Kidney (tissue), 14 donors: ENCODE results near the gene ATP5PO. TPM values are rescaled to one million over a fixed set of nuclear protein-coding genes. Genes with fewer than 3 reads are reported as not detected.

Experiments
- DNase-seq, 5 donors: peaks; one replicate each; pipeline ENCODE4 v3.0.0-alpha.2; 2013 to 2020
- FAIRE-seq: peaks from 2 replicates; lab custom pipeline; 2012; peaks lifted over from hg19 to GRCh38; lab: Jason Lieb, UNC
- H3K27ac ChIP-seq, 2 donors: one replicate each; pipeline ENCODE4 v1.7.0; 2013; ENCODE audit warnings: low read depth in 2 of 2, low read length in 2 of 2, inconsistent platforms in 1 of 2
- H3K27me3 ChIP-seq: one replicate; pipeline ENCODE4 v1.7.1; 2013; ENCODE audit warnings: low read length, inconsistent platforms; ENCODE audit not compliant: control insufficient read depth, insufficient read depth
- H3K36me3 ChIP-seq, 3 donors: one replicate each; pipeline versions ENCODE4 v1.7.0 to v1.7.1; 2013; ENCODE audit warnings: low read length in 3 of 3, control low read depth in 1 of 3, inconsistent platforms in 1 of 3; ENCODE audit not compliant: insufficient read depth in 3 of 3, control insufficient read depth in 2 of 3
- H3K4me1 ChIP-seq, 3 donors: one replicate each; pipeline versions ENCODE4 v1.7.0 to v1.7.1; 2013; ENCODE audit warnings: low read length in 3 of 3, inconsistent platforms in 1 of 3, low read depth in 1 of 3; ENCODE audit not compliant: control insufficient read depth in 2 of 3, insufficient read depth in 2 of 3
- H3K4me3 ChIP-seq, 3 donors: one replicate each; pipeline versions ENCODE4 v1.7.0 to v1.8.1; 2013; ENCODE audit warnings: low read length in 3 of 3, control low read depth in 1 of 3, inconsistent platforms in 1 of 3
- H3K9ac ChIP-seq, 3 donors: one replicate each; pipeline versions ENCODE4 v1.7.0 to v1.7.1; 2013; ENCODE audit warnings: low read length in 3 of 3, control low read depth in 1 of 3, inconsistent platforms in 1 of 3
- H3K9me3 ChIP-seq, 3 donors: one replicate each; pipeline versions ENCODE4 v1.7.0 to v1.7.1; 2013; ENCODE audit warnings: low read length in 3 of 3, control low read depth in 1 of 3, inconsistent platforms in 1 of 3; ENCODE audit not compliant: control insufficient read depth in 2 of 3, insufficient read depth in 1 of 3
- intact Hi-C: fragments of 100-400 bp; cut with DNase I; formaldehyde crosslinking; loops from one replicate; pipeline ENCODE4 v1.11.1; 2022
- polyA plus RNA-seq: library from polyadenylated mRNA; stranded (reverse); fragments of 350-450 nt; fragmentation: Illumina TruSeq; extraction: RNeasy Lipid Tissue Mini Kit (QIAGEN cat#74804); gene quantifications from one replicate; pipeline ENCODE4 v1.2.3, GENCODE V29; 2014; ENCODE audit warnings: low read depth, low replicate concordance; ENCODE audit not compliant: insufficient read depth
- total RNA-seq: library from RNA; stranded (reverse); fragmentation: NEBNext Ultra II Directional; extraction: Animal tissue kit (Norgen Biotek cat#: 25700); gene quantifications from one replicate; pipeline ENCODE4 v1.2.1, GENCODE V29; 2021
- TF ChIP-seq, protein P1 (sequence below): IDR thresholded peaks from 3 replicates; pipeline ENCODE4 v1.5.1; 2012; ENCODE audit warnings: mild to moderate bottlenecking, moderate library complexity, borderline replicate concordance; ENCODE audit not compliant: insufficient read depth; ENCODE audit errors: extremely low read depth
- donor health status: control.
- donor health status: control.
- donor health status: control.
- donor health status: control.
- donor health status: control.
- donor health status: DM: yes; HTN: yes; CAD: no.
- donor health status: Normal renal cell carcinoma (clear cell type).

The ATP5PO gene
- total and polyA plus RNA-seq, 2 donors from 2014 or later, result 165 to 693 TPM

GRCh38 chr21:33940164-33940880, 24.7 kb upstream of the ATP5PO start:
- Histone ChIP-seq H3K4me3 (no peak overlapping the region), H3K9me3 (no peaks in the 10 kb centered on the region), H3K27ac (no peak overlapping the region), H3K9ac (no peak overlapping the region), H3K27me3 (no peaks in the 10 kb centered on the region), H3K36me3 (no peaks in the 10 kb centered on the region), H3K4me1 (peaks cover 0 to 3% (median 0%) of the 10 kb centered on the region in 3 donors)
- TF ChIP-seq, protein P1, sequence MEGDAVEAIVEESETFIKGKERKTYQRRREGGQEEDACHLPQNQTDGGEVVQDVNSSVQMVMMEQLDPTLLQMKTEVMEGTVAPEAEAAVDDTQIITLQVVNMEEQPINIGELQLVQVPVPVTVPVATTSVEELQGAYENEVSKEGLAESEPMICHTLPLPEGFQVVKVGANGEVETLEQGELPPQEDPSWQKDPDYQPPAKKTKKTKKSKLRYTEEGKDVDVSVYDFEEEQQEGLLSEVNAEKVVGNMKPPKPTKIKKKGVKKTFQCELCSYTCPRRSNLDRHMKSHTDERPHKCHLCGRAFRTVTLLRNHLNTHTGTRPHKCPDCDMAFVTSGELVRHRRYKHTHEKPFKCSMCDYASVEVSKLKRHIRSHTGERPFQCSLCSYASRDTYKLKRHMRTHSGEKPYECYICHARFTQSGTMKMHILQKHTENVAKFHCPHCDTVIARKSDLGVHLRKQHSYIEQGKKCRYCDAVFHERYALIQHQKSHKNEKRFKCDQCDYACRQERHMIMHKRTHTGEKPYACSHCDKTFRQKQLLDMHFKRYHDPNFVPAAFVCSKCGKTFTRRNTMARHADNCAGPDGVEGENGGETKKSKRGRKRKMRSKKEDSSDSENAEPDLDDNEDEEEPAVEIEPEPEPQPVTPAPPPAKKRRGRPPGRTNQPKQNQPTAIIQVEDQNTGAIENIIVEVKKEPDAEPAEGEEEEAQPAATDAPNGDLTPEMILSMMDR, result no peak
- DNase-seq, result no peak
- intact Hi-C loops, result no loop called here
- no peak for FAIRE-seq

DNA sequence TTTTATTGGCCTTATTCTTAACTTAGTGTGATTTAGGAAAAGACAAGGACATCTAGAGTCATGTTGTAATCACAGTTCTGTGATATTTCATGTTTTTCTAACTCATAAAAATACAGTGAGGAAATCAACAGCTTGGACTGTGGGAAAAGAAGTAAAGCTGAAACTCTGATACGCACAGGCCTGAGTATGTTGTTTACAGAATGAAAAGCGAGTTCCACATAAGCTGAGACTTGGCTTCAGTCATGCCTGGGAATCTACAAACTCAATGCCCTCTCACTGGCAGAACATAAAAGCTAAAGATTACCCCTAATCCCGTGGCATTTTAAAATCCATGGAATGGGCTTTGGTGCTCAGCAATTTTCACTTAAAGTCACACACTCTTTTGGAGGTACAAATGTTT, 23.6 kb upstream of the ATP5PO start:
- intact Hi-C loops, result no loop called here
- FAIRE-seq (no peak), DNase-seq (peak in 2 of 5 donors; percentile 12 to 53)
- Histone ChIP-seq H3K27ac (peak overlapping the region; percentile 34 to 65), H3K36me3 (no peaks in the 10 kb centered on the region), H3K4me3 (no peak overlapping the region), H3K27me3 (no peaks in the 10 kb centered on the region), H3K9ac (no peak overlapping the region), H3K9me3 (no peaks in the 10 kb centered on the region), H3K4me1 (peaks cover 0 to 3% (median 0%) of the 10 kb centered on the region in 3 donors)
- TF ChIP-seq, protein P1, result no peak

DNA sequence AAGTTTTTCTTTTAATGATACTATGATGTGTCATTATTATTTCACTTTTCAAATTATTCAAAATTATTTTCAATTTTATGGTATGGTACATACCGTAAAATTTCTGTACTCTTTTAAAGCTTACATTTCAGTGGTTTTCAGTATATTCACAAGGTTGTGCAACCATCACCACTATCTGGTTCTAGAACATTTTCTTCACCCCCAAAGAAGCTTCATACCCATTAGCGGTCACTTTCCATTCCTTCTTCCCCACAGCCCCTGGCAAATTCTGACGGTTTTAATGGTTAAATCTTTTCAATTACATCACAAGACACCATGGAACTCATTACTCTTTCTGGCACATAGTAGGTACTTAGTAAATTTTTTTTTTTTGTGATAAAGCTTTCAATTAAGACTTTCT, 22.8 kb upstream of the ATP5PO start:
- no peak overlapping the region for H3K27ac ChIP-seq
- H3K36me3 ChIP-seq, result no peaks in the 10 kb centered on the region
- peaks cover 0 to 3% (median 0%) of the 10 kb centered on the region in 3 donors for H3K4me1 ChIP-seq
- no peak overlapping the region for H3K9ac ChIP-seq
- DNase-seq (no peak), FAIRE-seq (no peak)
- TF ChIP-seq, protein P1, result no peak
- H3K4me3 ChIP-seq, result no peak overlapping the region
- H3K27me3 ChIP-seq, result no peaks in the 10 kb centered on the region
- no peaks in the 10 kb centered on the region for H3K9me3 ChIP-seq
- intact Hi-C loops, result no loop called here

DNA sequence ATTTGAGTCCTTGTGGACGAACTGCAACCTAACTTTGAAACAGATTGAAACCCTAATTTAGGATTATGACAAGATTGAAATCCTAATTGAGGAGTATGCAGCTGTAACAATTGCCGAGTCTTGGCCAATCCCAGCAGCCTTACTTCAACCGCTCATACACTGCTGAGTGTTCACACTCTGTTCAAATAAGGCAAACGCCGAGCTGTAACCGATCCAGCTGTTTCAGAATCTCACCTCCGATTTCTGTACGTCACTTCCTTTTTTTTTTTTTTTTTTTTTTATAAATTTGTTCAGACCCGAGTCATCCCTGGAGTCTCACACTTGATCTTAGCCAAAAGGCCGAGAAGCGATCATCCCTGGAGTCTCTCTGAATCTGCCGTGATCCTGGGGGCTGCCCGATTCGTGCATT, 22.3 kb upstream of the ATP5PO start:
- FAIRE-seq, result no peak
- peak overlapping the region in 1 of 2 donors; percentile 28 for H3K27ac ChIP-seq

More for the DNA sequence above, 22.3 kb upstream of the ATP5PO start:
- peaks cover 0 to 3% (median 0%) of the 10 kb centered on the region in 3 donors for H3K4me1 ChIP-seq
- intact Hi-C loops, result no loop called here
- TF ChIP-seq, protein P1, result no peak
- H3K27me3 ChIP-seq, result no peaks in the 10 kb centered on the region
- H3K9me3 ChIP-seq, result no peaks in the 10 kb centered on the region
- no peak overlapping the region for H3K4me3 ChIP-seq
- no peaks in the 10 kb centered on the region for H3K36me3 ChIP-seq
- no peak overlapping the region for H3K9ac ChIP-seq
- no peak for DNase-seq
